ENCODE measurements around the gene LGALS1.

LGALS1 gene

DNA sequence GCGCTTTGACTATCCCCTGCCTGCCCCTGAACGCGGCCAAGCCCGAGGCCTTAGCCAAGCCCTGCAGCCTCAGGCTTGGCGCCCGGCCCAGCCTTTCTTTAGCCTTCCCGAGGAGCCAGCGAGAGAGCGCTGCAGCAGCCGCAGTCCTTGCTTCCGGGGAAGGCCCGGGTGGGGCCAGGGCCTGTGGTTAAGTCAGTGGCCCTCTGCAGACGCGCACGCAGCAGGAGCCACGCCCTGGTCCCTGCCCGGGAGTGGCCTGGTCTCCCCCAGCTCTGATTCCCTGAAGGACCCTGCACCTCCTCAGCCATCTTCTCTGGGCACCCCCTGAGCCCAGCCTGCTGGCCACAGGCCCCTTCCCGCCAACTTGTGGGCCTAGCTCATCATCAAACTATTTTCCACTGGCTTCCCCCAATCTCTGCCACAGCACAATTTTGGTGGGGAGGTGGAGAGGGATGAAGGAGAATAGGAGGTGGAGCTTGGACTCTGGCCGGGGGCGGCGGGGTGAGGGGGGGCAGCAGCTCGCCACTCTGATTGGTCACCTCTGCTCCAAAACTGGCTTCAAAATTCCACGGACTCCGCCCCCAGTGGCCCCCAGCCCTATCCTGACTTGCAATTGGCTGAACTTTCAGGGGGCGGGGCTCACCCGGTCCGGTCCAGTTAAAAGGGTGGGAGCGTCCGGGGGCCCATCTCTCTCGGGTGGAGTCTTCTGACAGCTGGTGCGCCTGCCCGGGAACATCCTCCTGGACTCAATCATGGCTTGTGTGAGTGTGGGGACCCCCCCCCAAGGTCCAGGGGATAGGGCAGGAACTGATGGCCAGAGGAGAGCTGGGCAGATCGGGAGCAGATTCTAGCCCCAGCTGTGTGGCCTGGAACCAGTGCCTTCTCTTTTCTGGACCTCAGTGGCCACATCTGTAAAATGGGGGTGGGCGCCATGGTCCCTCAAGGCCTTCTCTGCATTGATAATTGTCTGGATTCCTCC, at the start of gene LGALS1:
LGALS1 (plus strand) TSS at position 686 of the 979 bp plus-strand sequence; CDS start at position 753, 67 bp downstream.
- DNase-seq (ENCODE audit: low read depth, low spot score): peak; percentile 84

DNA sequence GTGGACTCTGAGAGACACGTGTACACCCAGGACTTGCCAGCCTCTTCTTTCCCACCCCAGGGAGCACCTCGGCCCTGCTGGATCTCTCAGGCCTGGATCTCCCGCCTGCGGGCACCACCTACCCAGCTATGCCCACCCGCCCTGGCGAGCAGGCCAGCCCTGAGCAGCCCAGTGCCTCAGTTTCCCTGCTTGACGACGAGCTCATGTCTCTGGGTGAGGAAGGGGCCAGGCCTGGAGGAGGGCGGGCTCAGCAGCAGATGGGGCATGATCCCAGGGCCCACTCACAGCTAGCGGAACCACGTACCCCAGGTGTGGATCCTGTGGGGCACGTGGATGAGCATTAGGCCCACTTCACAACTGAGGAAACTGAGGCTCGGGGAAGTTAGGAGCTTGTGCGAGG, 49.7 kb upstream of the LGALS1 start:
- no peak for DNase-seq (ENCODE audit: low read depth, low spot score)

DNA sequence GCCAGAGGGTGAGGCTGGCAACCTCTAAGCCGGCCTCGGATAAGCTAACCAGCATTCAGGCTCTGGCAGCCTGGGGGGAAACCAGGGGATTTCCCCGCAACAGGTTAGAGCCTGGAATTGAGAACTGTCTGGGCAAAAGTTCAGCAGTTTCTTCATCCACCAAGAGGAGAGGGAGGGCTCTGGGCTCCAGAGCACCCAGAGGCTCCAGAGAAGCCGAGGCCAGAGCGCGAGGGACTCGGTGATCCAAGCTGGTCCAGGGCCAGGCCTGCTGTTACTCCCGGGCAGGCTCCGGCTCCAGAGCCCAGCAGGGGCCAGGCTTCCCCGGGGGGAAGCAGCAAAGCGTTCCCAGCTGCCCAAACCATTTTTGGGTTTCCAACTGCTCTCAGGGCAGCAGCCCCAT, 49.3 kb upstream of the LGALS1 start:
- no peak for DNase-seq (ENCODE audit: low read depth, low spot score)

DNA sequence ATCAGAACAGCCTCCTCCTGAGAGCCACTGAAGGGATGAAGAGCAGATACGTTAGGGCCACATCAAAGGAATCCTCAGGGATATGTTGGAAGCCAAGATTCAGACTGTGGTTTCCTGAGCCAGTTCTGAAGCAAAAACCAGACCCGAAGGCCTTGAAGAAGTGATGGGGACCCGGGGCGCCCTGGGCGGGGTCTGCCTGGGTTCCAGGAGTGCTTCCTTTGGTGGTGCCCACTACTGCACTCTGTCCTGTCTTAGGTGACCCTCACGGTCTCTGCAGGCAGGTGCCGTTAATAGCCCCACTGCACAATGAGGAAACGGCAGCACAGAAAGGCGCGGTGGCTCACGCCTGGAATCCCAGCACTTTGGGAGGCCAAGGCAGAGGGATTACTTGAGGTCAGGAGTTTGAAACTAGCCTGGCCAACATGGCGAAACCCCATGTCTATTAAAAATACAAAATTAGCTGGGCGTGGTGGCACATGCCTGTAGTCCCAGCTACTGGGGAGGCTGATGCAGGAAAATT, 48.8 kb upstream of the LGALS1 start:
- DNase-seq (ENCODE audit: low read depth, low spot score): no peak

DNA sequence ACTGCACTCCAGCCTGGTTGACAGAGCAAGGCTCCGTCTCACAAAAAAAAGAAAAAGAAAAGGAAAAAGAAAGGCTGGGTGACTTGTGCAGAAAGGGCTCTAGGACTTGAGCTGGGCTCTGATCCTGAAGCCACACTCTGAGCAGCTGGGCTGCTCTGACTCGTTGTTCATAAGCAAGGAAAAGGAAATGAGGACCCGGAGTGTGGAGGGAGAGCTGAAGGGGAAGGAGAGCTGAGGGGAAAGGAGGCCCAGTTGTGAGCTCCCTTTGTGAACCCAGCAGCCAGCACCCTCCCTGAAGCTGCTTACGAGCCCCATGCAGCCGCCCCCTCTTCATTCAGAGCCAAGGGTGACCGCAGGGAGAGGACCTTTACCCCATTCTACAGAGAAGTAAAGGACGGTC, 48.3 kb upstream of the LGALS1 start:
- no peak for DNase-seq (ENCODE audit: low read depth, low spot score)

DNA sequence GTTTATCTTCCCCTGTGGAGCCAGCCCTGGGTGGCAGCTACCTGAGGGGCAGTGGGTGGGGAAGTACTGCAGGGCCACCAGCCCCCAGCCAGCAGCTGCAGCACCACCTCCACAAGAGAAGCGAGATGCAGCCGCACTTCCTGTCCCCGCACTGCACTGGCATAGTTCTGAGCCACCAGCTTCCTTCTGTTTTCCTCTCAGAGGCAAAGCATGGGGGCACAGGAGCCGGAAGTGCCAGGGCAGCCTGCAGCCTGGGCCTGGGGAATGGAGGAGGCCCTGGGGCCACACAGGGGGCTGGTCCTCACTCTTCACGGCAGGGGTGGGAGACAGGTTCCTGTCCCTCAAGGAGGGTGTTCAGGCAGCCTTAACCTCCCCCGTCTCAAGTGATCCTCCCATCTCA, 47.9 kb upstream of the LGALS1 start:
- no peak for DNase-seq (ENCODE audit: low read depth, low spot score)

DNA sequence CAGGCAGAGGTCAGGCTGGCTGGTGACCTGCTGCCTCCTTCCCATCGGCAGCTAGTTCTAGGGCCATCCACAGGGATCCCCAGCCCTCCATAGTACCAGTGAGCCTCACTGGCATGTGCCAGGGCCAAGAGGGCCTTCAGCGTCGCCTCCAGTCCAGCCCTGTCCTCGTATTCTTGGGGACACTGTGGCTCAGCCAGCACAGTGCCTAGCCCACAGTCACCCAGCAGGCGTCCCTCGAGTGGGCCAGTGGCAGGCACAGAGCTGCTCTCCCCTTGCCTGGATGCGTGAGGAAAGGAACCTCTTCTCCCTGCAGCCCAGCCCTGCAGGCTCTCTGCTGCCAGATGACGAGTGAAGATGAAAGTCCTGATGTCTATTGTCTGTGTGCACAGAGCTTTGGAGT, 46.6 kb upstream of the LGALS1 start:
- DNase-seq (ENCODE audit: low read depth, low spot score): no peak

DNA sequence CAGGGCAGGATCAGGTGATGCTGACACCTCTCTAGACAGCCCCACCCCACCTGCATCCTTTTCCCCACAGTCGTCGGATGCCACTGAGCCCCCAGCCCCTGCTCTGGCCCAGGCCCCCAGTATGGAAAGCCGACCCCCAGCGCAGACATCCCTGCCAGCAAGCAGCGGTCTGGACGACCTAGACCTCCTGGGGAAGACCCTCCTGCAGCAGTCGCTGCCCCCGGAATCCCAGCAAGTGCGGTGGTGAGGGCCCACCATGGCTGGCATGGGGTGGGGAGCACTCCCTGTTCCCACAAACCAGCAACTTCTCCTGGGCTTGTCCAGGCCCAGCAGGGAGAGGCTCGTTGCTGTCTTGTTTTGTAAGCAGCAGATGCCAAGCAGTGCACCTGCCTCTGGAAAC, 45.5 kb upstream of the LGALS1 start:
- no peak for DNase-seq (ENCODE audit: low read depth, low spot score)

DNA sequence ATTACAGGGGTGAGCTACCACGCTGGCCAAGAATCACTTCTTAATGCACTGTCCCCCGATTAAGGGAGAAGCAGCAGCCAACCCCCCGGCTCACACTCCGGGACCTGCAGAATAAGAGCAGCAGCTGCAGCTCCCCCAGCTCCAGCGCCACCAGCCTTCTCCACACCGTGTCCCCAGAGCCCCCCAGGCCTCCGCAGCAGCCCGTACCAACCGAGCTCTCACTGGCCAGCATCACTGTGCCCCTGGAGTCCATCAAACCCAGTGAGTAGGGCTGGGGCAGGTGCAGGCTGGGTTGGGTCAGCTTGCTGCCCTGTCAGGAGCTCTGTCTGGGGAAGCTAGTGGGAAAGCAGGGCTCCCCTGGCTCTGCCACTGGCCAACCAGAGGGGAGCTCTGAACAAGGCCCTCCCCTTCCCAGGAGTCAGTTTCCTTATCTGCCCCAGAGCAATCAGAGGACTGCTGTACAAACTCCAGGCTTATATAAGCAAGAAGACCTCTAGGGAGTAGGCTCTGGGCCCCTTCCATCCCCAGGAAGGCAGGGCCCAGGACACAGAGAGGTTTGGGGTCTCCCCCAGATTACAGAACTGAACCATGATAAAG, 44.5 kb upstream of the LGALS1 start:
- no peak for DNase-seq (ENCODE audit: low read depth, low spot score)

DNA sequence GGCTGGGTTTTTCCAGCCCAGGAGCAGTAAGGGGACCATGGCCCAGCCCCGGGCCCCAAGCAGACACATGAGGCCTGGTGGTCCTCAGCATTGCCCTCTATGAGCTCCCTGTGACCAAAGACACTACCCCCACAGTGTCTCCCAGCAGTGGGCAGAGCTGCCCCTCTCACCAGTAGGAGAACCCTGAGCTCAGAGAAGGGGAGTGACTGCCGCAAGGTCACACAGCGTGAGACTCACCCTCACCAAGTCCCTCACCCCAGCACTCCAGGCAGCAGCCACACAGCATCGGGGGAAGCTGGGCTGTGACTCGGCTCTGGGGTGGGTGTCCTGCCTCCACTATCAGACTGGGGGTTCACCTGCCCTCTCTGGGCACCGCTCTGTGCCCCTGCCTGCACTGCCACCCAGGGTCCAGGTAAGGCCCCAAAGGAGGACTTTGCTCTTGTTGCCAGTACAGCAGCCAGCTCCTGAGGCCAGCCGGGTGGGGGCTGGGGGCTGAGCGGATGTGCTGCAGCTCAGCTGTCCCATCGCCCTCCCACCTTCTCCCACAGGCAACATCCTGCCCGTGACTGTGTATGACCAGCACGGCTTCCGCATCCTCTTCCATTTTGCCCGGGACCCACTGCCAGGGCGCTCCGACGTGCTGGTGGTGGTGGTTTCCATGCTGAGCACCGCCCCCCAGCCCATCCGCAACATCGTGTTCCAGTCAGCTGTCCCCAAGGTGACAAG, 43.8 kb upstream of the LGALS1 start:
- DNase-seq (ENCODE audit: low read depth, low spot score): no peak

DNA sequence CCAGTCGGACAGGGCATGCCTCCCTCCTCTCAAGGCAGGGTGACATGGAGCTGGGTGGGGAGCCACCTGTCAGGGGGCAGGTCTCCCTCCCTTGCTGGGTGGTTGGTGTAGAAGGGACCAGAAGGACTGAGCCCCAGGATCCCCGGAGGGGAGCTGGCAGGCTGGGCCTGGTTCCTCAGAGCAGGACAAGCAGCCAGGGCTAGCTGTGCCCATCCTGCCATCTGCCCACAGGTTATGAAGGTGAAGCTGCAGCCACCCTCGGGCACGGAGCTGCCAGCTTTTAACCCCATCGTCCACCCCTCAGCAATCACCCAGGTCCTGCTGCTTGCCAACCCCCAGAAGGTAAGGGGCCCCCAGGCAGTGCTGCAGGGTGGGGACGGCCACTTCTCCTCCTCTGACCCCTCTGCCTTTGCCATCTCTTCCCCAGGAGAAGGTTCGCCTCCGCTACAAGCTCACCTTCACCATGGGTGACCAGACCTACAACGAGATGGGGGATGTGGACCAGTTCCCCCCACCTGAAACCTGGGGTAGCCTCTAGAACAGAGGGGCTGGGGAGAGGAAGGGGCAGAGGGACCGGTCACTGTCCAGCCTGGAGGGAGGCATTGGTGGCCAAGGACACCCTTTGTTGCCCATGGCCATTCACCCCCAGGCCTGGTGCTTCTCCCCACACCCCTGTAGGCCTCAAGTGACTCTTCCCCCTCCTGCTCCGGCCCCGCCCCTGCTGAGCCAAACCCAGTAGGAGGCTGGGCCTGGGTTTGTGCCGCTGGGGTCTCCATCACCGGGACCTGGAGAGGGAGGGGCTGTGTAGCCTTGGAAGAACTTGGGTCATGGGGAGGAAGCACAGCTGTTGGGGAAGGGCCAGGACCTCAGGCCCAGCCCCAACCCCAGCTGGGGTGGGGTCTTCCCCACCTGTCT, 43.0 kb upstream of the LGALS1 start:
- no peak for DNase-seq (ENCODE audit: low read depth, low spot score)

DNA sequence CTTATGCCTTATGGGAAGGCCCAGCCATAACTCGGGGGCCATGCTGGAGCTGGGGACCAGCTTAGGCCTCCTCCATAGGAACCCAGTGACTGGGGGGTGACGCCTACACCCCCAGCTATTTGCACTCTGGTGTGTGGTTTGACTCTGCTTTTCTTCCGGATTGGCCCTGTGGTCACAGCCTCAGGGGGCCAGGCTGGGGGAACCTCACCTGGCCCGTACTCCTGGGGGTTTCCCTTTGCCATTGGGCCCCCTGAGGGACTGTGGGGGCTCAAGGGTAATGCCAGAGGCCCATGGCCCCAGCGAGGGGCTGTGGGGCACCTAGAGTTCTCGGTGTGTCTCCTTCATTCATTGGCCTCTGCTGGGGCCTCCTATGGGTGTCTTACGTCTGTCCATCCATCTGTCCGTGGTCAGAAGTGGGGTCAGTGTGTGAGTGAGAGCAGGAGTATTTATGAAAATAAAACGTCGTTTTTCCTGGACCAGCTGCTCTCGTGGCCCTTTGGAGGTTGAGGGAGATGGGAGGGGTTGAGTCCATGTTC, 42.3 kb upstream of the LGALS1 start:
- no peak for DNase-seq (ENCODE audit: low read depth, low spot score)

DNA sequence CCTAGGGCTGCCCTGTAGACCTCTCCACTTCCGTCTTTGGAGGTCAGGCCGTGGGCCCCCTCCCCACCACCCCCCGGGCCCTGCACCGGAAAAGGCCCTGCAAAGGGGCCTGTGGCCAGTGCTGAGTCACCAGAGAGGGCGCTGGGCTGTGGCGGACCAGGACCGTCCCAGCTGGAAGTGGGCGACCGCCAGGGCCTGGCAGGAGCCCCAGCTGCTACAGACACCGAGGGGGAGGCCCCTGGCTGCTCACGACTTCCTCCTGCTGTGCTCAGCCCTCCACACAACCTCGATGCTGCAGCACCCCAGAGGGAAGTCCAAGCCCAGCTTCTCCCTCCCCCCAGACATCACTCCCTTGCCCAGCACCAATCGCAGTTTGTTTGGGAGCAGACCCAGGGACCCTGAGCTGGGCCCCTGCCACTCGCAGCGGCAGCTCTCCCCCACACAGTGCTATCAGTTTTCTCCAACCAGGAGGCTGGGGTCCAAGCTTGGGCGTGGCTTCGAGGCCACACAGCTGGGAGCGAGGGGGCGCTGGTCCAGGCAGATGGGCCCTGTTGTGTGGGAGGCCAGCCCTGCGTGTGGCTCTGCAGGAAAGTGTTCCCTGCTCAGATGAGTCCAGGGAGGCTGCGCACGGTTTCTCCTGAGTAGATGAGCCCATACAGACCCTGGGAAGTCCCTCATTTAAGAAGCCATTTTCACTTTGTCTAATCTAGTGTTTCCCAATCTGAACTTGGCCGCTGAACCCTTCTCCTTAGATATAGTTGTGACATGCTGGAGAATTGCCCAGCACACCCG, 41.6 kb upstream of the LGALS1 start:
- DNase-seq (ENCODE audit: low read depth, low spot score): peak; percentile 71

DNA sequence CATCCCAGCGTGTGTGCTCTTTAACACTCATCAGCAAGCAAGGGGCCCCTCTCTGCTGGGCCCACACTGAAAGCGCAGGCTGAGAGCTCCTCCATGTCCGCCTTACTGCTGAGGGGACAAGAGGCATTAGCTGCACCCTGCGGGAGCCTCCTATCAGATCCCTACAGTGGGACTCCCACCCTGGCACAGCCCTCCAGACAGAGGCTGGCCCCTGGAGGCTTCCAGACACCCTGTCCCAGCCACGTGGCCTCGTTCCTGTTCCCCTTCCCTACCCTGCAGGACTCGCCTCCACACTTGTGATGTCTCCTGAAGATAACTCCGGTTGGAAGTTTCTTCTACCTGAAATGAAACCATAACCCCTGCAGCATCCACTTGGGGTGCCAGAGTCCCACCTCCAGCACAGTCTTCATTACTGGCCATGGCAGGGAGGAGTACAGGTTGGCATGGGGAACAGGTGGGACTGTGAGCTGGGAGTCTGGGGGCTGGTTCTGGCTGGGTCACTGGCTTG, 41.0 kb upstream of the LGALS1 start:
- DNase-seq (ENCODE audit: low read depth, low spot score): no peak

DNA sequence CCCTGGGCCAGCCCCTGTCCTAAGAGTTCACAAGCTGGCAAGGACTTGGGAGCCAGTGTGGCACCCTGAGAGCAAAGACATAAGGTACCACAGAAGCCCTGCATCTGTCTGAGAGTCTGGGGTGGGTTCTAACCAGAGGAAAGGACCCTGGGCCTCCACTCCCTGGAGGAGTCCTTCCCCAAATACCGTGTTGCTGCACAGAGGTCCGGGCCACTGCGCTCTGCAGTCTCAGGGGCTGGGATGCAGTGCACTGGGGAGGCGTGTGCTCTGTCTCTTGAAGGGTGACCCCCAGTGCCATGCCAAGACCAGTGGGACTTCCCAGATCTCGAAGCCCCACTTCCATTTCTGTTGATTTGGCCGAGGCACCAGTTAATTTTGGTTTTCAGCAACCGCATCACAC, 40.3 kb upstream of the LGALS1 start:
- DNase-seq (ENCODE audit: low read depth, low spot score): no peak

DNA sequence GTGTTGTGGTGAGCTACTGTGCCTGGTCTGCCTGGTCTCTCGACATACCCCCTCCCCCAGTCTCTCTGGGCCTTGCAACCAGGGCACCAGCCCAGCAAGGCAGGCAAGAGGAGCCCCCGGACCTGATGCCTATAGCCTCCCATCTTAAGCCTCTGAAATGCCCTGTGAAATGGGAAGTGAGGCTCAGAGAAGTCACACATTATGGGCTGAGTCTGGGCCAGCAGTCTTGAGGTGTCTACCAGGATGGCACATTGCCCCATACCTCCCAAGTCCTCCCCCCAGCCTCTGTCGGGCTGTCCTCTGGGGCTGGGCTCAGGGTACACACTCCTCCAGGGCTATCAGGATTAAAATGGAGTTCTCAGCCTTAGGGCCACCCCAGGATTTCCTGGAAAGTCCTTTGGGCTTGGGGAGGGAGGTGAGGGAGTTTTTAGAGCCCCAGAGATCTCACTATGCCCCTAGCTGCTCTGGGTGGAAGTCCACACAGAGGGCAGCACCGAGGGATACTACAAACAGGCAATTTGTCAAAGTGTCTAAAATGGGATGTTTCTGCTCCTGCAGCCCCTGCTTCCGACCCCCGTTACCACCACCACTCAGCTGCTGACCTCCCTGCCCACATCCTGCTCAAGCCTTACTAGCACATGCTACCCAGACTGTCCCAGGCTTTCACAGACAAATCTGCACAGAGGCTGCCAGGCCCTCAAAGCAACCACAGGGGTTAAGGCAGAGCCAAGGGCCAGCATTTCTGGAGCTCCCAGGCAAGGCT, 39.1 kb upstream of the LGALS1 start:
- DNase-seq (ENCODE audit: low read depth, low spot score): peak; percentile 64

DNA sequence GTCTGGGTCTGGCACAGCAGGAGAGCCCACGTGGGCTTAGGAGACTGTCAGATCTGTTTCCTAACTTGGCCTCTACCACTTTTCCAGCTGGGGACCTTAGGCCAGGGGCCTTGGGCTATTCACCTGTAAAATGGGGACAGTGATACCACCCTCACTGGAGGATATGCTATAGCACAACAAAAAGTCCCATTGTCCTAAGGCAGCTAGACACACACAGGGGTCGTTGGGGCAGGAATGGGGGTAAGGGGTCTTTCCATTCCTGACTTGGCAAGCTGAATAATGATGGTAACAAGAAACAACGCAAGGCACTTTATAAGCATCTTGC, 38.5 kb upstream of the LGALS1 start:
- no peak for DNase-seq (ENCODE audit: low read depth, low spot score)

DNA sequence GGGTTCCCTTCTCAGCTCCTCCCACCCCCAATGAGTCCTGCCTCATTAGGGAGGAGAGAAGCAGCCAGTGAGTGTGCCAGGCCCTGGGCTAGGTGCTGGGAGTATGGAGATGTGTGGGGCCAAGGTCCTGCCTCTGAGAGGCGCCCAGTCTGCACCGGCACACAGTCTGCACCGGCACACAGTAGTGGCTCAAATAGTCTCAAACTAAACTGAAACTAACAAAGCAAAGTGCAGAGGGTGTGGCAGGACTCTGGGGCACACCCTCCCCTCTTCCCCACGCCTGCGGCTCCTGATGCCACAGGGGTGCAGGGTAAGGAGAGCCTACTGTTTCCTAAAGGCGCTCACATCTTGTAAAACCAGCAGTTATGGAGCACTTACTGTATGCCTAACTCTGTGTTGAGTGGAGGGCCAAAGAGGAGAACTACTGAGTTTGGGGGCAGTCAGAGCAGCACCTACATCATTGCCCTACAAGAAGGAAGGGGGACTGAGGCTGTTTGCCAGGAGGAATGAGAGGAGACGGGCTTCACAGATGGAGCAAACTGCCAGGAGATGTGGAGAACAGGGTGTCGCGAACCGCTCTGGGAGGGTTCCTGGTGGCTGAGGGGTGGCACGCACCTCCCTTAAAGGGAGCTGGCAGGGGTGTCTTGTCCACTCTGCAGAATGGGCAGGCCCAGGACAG, 36.9 kb upstream of the LGALS1 start:
- no peak for DNase-seq (ENCODE audit: low read depth, low spot score)

Measured in ELF-1 (cell line).